Putamen (tissue), 1 donor: ENCODE data around the gene KMT5B.

Source experiments
- DNase-seq: peaks from one replicate; pipeline ENCODE4 v3.0.0-alpha.2; 2016; ENCODE audit warnings: low spot score

KMT5B gene

DNA sequence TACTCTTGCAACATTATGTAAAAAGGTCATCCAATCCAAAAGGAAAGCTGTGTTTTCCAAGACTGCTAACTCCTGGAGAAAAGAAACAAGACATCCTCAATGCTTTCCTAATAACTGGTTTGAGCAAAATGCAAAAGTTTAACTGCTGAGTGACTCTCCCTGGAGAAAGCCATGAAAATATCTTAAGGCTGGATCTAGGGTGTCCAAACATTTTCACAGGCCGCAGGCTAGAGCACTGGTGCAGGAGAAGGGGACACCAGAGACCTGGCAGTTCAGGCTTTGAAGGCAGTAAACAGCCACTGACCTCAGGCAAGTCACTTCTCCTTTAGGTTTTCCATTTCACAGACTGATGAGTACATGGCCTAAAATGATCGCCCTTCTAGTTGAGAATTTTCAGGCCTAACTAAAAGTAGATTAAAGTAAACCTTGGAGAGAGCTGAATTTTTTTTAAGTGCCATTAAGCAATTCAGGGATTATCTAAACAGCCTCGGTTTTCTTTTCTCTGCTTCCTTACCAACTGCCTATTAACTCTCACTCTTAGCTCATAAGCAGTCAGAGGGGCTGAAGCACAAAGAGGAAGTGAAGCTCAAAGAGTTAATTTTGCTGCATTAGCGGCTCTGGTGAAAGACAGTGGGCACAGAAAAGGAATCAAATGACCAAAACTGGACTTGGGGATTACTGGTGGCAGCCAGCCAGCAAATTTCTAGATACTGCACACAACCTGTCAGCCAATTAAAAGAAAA, 94.2 kb downstream of the KMT5B start:
- no peak for DNase-seq

DNA sequence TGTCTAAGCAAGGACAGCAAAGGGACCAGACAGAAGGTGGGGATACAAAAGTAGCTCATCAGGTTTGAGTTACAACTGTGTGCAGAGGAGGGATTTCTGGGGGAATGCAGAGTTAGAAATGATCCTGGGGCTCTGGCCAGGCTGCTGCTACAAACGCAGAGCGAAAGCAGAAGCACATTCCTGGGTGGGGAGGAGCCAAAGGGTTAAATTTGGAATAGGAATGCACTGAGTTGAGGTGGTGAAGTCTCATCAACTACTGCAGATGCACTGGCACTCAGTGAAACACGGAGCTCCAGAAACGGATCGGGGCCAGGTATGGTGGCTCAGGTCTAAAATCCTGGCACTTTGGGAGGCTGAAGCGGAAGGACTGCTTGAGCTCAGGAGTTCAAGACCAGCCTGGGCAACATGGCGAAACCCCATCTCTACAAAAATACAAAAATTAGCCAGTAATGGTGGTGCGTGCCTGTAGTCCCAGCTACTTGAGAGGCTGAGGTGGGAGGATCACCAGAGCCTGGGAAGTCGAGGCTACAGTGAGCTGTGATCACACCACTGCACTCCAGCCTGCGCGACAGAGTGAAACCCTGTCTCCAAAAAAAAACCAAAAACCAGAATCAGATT, 95.1 kb downstream of the KMT5B start:
- DNase-seq: no peak

DNA sequence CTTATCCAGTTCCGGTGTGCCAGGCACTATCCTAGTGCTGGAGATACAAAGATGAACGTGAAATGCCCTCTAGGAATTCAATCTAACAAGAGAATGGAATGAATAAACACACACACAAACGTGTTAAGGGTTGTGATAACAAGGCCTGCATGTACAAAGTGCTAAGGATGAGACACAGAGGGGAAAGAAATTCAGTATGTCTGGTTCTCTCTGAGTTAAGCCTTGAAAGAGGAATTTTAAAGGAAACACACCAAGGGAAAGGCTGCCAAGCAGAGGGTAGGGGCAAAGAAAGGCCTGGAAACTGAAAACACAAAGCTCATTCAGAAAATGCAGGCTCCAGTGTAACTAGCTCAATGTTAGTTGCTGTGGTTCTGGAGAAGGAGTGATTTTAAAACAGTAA, 96.1 kb downstream of the KMT5B start:
- no peak for DNase-seq

DNA sequence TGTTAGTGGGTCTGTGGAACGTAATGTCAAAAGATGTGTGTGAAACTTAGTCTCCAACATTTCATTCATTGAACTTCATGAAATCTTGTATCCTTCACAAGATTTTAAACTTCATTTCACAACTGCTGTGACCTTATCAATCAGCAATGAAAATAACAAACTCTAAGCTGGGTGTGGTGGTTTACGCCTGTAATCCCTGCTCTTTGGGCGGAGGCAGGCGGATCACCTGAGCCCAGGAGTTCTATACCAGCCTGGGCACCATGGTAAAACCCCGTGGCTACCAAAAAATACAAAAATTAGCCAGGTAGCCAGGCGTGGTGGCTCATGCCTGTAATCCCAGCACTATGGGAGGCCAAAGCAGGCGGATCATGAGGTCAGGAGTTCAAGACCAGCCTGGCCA, 97.0 kb downstream of the KMT5B start:
- DNase-seq: no peak

DNA sequence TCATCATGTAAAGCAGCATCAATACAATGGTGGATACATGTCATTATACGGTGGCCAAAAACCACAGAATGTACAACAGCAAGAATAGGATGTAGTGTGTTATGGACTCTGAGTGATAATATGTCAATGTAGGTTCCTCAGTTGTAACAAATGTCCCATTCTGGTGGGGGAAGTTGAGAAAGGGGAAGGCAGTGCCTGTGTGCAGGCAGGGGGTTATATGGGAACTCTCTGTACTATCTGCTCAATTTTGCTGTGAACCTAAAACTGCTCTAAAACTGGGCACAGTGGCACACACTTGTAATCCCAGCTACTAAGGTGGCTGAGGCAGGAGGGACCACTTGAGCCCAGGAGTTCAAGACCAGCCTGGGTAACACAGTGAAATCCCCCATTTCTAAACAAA, 97.8 kb downstream of the KMT5B start:
- DNase-seq: no peak

DNA sequence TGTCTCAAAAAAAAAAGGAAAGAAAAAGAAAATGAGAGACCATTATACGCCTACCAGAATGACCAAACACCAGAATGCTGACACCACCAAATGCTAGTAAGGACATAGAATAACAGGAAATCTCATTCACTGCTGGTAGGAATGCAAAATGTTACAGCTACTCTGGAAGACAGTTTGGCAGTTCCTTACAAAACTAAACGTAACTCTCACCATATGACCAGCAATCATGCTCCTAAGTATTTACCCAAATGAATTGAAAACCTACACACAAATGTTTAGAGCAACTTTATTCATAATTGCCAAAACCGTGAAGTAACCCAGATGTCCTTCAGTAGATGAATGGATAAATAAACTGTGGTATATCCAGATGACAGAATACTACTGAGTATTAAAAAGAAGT, 99.1 kb downstream of the KMT5B start:
- DNase-seq: no peak

DNA sequence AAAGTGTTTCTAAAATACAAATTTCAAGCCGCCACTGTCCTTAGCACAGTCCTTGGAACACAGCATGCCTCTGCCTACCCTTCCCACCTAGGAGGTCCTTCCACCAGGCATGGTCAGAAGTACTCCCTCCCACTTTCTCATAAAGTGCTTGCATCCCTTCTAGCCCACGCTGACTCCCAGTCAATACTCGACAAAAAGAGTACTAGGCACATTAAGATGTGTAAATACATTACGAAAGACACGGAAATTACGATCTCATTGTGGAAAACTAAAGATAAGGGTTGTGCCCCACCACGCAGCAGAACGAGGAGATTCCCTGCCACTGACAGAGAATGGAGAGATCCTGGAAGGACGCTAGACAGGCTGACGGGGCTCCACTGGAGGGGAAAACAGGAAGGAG, 105.4 kb downstream of the KMT5B start:
- no peak for DNase-seq

DNA sequence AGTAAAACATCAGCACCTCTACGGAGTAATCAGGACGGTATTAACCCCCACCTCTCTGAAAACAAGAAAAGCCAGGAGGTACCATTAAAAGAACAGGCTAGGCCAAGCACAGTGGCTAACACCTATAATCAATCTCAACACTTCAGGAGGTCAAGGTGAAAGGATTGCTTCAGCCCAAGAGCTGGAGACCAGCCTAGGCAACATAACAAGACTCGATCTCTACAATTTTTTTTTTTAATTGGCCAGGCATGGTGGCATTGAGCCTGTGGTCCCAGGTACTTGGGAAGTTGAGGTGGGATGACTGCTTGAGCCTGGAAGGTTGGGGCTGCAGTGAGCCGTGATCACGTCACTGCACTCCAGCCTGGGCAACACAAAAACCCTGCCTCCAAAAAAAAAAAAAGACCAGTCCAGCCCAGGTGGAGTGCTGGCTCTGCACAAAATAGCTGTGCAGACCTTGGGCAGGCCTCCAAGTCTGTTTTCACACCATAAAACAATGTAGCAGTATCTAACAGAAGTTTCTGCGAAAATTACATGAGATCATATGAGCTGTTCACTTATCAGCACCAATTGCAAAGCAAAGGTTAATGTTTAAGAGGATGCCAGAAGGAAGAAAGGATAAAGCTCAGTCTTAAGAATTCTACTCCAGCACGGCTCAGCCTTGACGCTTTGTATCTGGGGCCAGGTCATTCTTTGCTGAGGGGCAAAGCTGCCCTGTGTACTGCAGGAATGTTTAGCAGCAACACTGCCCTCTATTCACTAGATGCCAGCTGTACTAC, 106.7 kb downstream of the KMT5B start:
- no peak for DNase-seq
